Mucosa of descending colon (tissue), 3 donors: ENCODE data around the gene ZSCAN10. TPM values are rescaled to one million over a fixed set of nuclear protein-coding genes. Genes with fewer than 3 reads are reported as not detected.

ENCODE experiments used
- ATAC-seq: fragments of 200-7000 bp; cut with Tn5 transposase; one replicate; pipeline ENCODE4 v1.9.1; 2020; ENCODE audit warnings: mild to moderate bottlenecking, moderate library complexity
- DNase-seq, 3 donors: peaks; one replicate each; pipeline ENCODE4 v3.0.0-alpha.2; 2020
- H3K36me3 ChIP-seq: fragments of 200-600 bp; one replicate; pipeline ENCODE4 v1.8.0; 2021; ENCODE audit warnings: low read depth, mild to moderate bottlenecking
- H3K4me1 ChIP-seq: fragments of 200-600 bp; one replicate; pipeline ENCODE4 v1.8.0; 2021; ENCODE audit warnings: low read depth, mild to moderate bottlenecking
- H3K4me3 ChIP-seq: fragments of 200-600 bp; one replicate; pipeline ENCODE4 v1.8.0; 2021; ENCODE audit warnings: mild to moderate bottlenecking
- H3K9me3 ChIP-seq: fragments of 200-600 bp; one replicate; pipeline ENCODE4 v1.8.0; 2021; ENCODE audit warnings: mild to moderate bottlenecking
- intact Hi-C, 2 donors: fragments of 100-400 bp; cut with DNase I in 1 of 2; cut with micrococcal nuclease in 1 of 2; formaldehyde crosslinking; loops; one replicate each; pipeline versions ENCODE4 v1.11.0 to v1.11.1; 2022; cut with DNase I, micrococcal nuclease
- total RNA-seq, 3 donors: library from RNA; stranded (reverse); fragmentation: NEBNext Ultra II Directional in 2 of 3; extraction: Animal tissue kit (Norgen Biotek cat#: 25700) in 2 of 3; gene quantifications; one replicate each; pipeline versions ENCODE4 v1.2.1 to v1.2.4, GENCODE V29; 2021 to 2023
- TF ChIP-seq, protein P1 (sequence below): fragments of 200-600 bp; IDR thresholded peaks from one replicate; pipeline ENCODE4 v1.8.0; 2022; ENCODE audit warnings: antibody characterized with exemption, mild to moderate bottlenecking
- donor health status: DM: no; HTN: no; CAD: no; lungs with moderate emphysema.
- donor health status: DM: no; HTN: no; CAD: no.
- donor health status: DM: no; HTN: yes; CAD: no.

Gene ZSCAN10
- total RNA-seq, 3 donors from 2014 or later = not detected

- ATAC-seq (no peak), DNase-seq (no peak)
- Histone ChIP-seq H3K36me3 (no peaks in the 10 kb centered on the region), H3K4me1 (peaks cover 7% of the 10 kb centered on the region), H3K4me3 (no peak overlapping the region), H3K9me3 (no peaks in the 10 kb centered on the region)
- TF ChIP-seq, protein P1, sequence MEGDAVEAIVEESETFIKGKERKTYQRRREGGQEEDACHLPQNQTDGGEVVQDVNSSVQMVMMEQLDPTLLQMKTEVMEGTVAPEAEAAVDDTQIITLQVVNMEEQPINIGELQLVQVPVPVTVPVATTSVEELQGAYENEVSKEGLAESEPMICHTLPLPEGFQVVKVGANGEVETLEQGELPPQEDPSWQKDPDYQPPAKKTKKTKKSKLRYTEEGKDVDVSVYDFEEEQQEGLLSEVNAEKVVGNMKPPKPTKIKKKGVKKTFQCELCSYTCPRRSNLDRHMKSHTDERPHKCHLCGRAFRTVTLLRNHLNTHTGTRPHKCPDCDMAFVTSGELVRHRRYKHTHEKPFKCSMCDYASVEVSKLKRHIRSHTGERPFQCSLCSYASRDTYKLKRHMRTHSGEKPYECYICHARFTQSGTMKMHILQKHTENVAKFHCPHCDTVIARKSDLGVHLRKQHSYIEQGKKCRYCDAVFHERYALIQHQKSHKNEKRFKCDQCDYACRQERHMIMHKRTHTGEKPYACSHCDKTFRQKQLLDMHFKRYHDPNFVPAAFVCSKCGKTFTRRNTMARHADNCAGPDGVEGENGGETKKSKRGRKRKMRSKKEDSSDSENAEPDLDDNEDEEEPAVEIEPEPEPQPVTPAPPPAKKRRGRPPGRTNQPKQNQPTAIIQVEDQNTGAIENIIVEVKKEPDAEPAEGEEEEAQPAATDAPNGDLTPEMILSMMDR = no peak
- intact Hi-C loops = no loop called here
Measured at GRCh38 chr16:3120435-3120834, 21.3 kb upstream of the ZSCAN10 start.

DNA sequence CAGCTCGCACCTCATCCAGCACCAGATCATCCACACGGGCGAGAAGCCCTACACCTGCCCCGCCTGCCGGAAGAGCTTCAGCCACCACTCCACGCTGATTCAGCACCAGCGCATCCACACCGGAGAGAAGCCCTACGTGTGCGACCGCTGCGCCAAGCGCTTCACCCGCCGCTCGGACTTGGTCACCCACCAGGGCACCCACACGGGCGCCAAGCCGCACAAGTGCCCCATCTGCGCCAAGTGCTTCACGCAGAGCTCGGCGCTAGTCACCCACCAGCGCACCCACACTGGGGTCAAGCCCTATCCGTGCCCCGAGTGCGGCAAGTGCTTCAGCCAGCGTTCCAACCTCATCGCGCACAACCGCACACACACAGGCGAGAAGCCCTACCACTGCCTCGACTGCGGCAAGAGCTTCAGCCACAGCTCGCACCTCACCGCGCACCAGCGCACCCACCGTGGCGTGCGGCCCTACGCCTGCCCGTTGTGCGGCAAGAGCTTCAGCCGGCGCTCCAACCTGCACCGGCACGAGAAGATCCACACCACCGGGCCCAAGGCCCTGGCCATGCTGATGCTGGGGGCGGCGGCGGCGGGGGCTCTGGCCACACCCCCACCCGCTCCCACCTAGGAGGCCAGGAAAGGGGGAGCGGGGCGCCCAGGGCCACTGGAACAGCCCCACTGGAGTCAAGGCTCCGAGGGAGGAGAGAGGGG lies 20.8 kb upstream of the ZSCAN10 start:
- no peaks in the 10 kb centered on the region for H3K36me3 ChIP-seq
- intact Hi-C loops = no loop called here
- TF ChIP-seq, protein P1 = no peak
- DNase-seq (peak in 1 of 3 donors; percentile 55), ATAC-seq (no peak)
- peaks cover 7% of the 10 kb centered on the region for H3K4me1 ChIP-seq
- H3K9me3 ChIP-seq = no peaks in the 10 kb centered on the region
- H3K4me3 ChIP-seq = no peak overlapping the region

- ATAC-seq (no peak), DNase-seq (no peak)
- intact Hi-C loops = no loop called here
- TF ChIP-seq, protein P1 = no peak
- H3K9me3 ChIP-seq = no peaks in the 10 kb centered on the region
- no peaks in the 10 kb centered on the region for H3K36me3 ChIP-seq
- H3K4me1 ChIP-seq = peaks cover 7% of the 10 kb centered on the region
- H3K4me3 ChIP-seq = no peak overlapping the region
Measured at GRCh38 chr16:3119286-3119685, 20.2 kb upstream of the ZSCAN10 start.

- ATAC-seq = no peak
- no peaks in the 10 kb centered on the region for H3K9me3 ChIP-seq
- no peaks in the 10 kb centered on the region for H3K36me3 ChIP-seq
- intact Hi-C loops = no loop called here
- TF ChIP-seq, protein P1 = no peak
- H3K4me3 ChIP-seq = no peak overlapping the region
- peaks cover 8% of the 10 kb centered on the region for H3K4me1 ChIP-seq
- no peak for DNase-seq
Measured at GRCh38 chr16:3118846-3119245, 19.8 kb upstream of the ZSCAN10 start.

GRCh38 chr16:3118204-3118790 lies 19.2 kb upstream of the ZSCAN10 start:
- intact Hi-C loops = no loop called here
- TF ChIP-seq, protein P1 = no peak
- Histone ChIP-seq H3K36me3 (no peaks in the 10 kb centered on the region), H3K9me3 (no peaks in the 10 kb centered on the region), H3K4me1 (peaks cover 8% of the 10 kb centered on the region), H3K4me3 (no peak overlapping the region)
- DNase-seq (no peak), ATAC-seq (no peak)
